ENCODE data around the gene PDZD8. TPM values are rescaled to one million over a fixed set of nuclear protein-coding genes. Genes with fewer than 3 reads are reported as not detected.

The PDZD8 gene
- total RNA-seq, 1 donor from 2014 or later: 23.3 TPM

DNA sequence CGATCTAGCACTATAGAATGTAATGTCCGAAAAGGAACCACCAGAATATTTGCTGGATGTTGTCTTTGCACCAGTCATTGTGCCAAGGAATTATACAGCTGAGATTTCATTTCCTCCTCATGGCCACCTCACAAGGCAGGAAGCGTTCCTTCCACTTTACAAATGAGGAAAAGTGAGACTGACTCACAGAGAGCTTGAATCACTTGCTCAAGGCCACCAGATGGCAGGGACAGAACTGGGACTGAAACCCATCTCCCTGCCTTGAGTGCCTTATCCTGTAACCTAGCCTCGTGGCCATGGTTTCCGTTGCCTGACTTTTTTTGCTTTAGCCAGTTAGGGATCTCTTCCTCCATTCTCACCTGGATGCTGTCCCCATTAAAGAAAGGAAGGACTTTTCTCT lies 44.7 kb upstream of the PDZD8 start:
- Mint-ChIP-seq H3K27me3 (ENCODE audit: unreplicated experiment) (peaks cover 5% of the 10 kb centered on the region), H3K27ac (ENCODE audit: unreplicated experiment) (no peak overlapping the region), H3K4me3 (ENCODE audit: unreplicated experiment) (no peak overlapping the region), H3K36me3 (ENCODE audit: unreplicated experiment) (peaks cover 5% of the 10 kb centered on the region), H3K9me3 (ENCODE audit: unreplicated experiment) (no peaks in the 10 kb centered on the region), H3K4me1 (ENCODE audit: low read depth, unreplicated experiment) (peaks cover 7% of the 10 kb centered on the region)
- no peak for DNase-seq
- TF ChIP-seq, protein P1, sequence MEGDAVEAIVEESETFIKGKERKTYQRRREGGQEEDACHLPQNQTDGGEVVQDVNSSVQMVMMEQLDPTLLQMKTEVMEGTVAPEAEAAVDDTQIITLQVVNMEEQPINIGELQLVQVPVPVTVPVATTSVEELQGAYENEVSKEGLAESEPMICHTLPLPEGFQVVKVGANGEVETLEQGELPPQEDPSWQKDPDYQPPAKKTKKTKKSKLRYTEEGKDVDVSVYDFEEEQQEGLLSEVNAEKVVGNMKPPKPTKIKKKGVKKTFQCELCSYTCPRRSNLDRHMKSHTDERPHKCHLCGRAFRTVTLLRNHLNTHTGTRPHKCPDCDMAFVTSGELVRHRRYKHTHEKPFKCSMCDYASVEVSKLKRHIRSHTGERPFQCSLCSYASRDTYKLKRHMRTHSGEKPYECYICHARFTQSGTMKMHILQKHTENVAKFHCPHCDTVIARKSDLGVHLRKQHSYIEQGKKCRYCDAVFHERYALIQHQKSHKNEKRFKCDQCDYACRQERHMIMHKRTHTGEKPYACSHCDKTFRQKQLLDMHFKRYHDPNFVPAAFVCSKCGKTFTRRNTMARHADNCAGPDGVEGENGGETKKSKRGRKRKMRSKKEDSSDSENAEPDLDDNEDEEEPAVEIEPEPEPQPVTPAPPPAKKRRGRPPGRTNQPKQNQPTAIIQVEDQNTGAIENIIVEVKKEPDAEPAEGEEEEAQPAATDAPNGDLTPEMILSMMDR (IDR thresholded peaks at IDR 0.05; ENCODE audit: partially characterized antibody, unreplicated experiment): no peak

DNA sequence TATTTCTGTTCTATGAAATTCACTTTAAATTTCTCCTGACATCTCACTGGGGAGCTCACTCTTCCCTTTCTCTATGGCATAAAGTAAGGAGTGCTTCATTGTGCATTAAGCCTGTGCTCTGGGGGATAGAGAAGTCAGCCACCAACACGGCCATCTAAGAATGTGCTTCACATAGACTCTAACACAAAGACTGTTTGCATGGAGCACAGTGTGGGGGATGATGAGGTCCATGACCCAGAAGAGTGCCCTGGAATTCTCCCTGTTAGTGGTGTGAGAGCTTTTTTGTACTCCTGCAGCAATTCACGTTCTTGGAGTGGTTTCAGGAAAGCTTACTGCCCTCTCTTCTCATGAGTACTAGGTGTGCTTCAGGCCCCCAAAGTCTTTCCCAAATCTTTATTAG lies 43.9 kb upstream of the PDZD8 start:
- peaks cover 5% of the 10 kb centered on the region for H3K27me3 Mint-ChIP-seq (ENCODE audit: unreplicated experiment)
- no peak for DNase-seq
- H3K4me1 Mint-ChIP-seq (ENCODE audit: low read depth, unreplicated experiment): peaks cover 7% of the 10 kb centered on the region
- no peaks in the 10 kb centered on the region for H3K9me3 Mint-ChIP-seq (ENCODE audit: unreplicated experiment)
- H3K36me3 Mint-ChIP-seq (ENCODE audit: unreplicated experiment): peaks cover 5% of the 10 kb centered on the region
- H3K4me3 Mint-ChIP-seq (ENCODE audit: unreplicated experiment): no peak overlapping the region
- TF ChIP-seq, protein P1 (IDR thresholded peaks at IDR 0.05; ENCODE audit: partially characterized antibody, unreplicated experiment): no peak
- no peak overlapping the region for H3K27ac Mint-ChIP-seq (ENCODE audit: unreplicated experiment)

DNA sequence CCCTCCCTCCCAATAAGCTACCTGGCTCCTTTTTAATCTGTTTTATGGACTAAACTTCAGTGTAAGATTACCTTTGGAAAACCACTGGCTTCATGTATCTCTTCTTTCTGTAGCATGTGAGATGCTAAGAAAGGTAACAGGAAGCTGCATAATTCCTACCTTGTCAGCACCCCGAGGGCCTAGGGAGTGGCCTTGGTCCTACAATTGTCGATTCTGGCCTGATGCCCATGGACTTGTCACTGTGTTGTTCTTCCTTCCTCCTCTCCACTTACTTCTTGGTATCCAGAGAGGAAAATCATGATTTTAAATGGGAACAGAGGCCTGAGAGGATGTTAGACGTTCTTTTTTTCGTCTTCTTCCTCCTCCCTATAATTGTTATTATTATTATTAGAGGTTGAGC lies 42.9 kb upstream of the PDZD8 start:
- no peak overlapping the region for H3K27ac Mint-ChIP-seq (ENCODE audit: unreplicated experiment)
- no peaks in the 10 kb centered on the region for H3K9me3 Mint-ChIP-seq (ENCODE audit: unreplicated experiment)
- no peak for DNase-seq
- H3K4me1 Mint-ChIP-seq (ENCODE audit: low read depth, unreplicated experiment): peaks cover 7% of the 10 kb centered on the region
- TF ChIP-seq, protein P1 (IDR thresholded peaks at IDR 0.05; ENCODE audit: partially characterized antibody, unreplicated experiment): no peak
- peaks cover 5% of the 10 kb centered on the region for H3K36me3 Mint-ChIP-seq (ENCODE audit: unreplicated experiment)
- H3K27me3 Mint-ChIP-seq (ENCODE audit: unreplicated experiment): peaks cover 5% of the 10 kb centered on the region
- no peak overlapping the region for H3K4me3 Mint-ChIP-seq (ENCODE audit: unreplicated experiment)

DNA sequence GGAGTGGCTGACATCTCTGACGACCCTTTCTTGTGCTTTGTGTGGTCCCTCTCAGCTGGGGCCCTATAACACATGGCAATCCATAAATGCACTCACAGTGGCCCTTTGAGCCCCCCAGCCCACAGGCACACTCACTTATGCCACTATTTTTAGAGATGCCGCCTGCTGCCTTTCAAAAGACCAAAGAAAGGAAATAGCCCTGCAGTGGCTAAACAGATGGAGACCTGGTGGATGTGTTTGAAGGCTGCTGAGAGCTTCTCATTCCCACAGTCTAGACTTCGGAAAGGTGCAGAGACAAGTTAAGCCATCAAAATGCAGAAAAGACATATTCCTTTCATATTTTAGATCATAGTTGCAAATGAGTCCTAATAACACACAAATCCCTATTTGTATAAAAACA lies 42.0 kb upstream of the PDZD8 start:
- no peak overlapping the region for H3K4me3 Mint-ChIP-seq (ENCODE audit: unreplicated experiment)
- TF ChIP-seq, protein P1 (IDR thresholded peaks at IDR 0.05; ENCODE audit: partially characterized antibody, unreplicated experiment): no peak
- H3K9me3 Mint-ChIP-seq (ENCODE audit: unreplicated experiment): no peaks in the 10 kb centered on the region
- H3K36me3 Mint-ChIP-seq (ENCODE audit: unreplicated experiment): peaks cover 5% of the 10 kb centered on the region
- peaks cover 5% of the 10 kb centered on the region for H3K27me3 Mint-ChIP-seq (ENCODE audit: unreplicated experiment)
- H3K4me1 Mint-ChIP-seq (ENCODE audit: low read depth, unreplicated experiment): peaks cover 7% of the 10 kb centered on the region
- no peak overlapping the region for H3K27ac Mint-ChIP-seq (ENCODE audit: unreplicated experiment)
- DNase-seq: no peak

DNA sequence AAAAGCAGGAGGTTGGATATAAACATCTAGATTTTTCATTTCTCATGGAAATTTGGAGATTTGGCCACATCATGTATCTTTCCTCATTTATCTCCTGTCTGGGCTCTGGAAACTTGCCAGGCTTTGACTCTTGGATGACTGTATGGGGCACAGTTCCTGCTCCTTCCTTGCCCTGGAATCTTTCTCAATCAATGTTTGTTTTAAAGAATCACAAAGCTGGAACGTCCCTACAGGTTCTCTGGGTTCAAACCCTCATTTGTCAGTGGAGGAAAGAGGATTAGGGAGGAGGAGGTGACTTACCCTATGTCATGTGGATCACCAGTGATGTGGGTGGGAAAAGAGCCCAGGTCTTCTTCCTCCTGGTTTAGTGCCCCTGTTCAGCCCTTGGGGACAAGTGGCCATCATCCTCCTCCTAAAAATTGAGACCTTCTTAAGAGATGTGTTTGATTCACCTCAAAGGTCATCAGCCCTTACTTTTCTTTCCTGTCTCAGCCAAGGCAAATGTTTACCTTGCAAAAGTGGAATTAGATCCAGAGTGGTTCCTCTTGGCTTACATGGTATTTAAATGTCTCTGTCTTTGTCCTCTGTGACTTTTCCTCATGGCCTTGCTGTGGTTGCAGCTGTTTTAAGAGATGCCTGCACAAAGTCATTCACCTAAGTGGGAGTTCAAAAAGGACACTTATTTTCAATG lies 38.8 kb upstream of the PDZD8 start:
- no peak overlapping the region for H3K27ac Mint-ChIP-seq (ENCODE audit: unreplicated experiment)
- peaks cover 3% of the 10 kb centered on the region for H3K27me3 Mint-ChIP-seq (ENCODE audit: unreplicated experiment)
- H3K4me1 Mint-ChIP-seq (ENCODE audit: low read depth, unreplicated experiment): peaks cover 7% of the 10 kb centered on the region
- no peak overlapping the region for H3K4me3 Mint-ChIP-seq (ENCODE audit: unreplicated experiment)
- H3K36me3 Mint-ChIP-seq (ENCODE audit: unreplicated experiment): no peaks in the 10 kb centered on the region
- DNase-seq: no peak
- H3K9me3 Mint-ChIP-seq (ENCODE audit: unreplicated experiment): no peaks in the 10 kb centered on the region
- TF ChIP-seq, protein P1 (IDR thresholded peaks at IDR 0.05; ENCODE audit: partially characterized antibody, unreplicated experiment): no peak
